Activated naive CD8-positive, alpha-beta T cell treated with anti-CD3 and anti-CD28 coated beads, Interleukin-2, amount 50 U/mL, for 16 hours (primary cell): Measurements from ENCODE around the gene GLRA3.
"Not testable (repeated sequence)": the region's sequence is repeated elsewhere in the genome, so short reads cannot be mapped to it uniquely, and the experiment has no call there.

Source experiments
- DNase-seq: peaks from one replicate; pipeline ENCODE4 v3.0.0-alpha.2; 2020; ENCODE audit warnings: low read depth, low spot score

Gene GLRA3

GRCh38 chr4:174828845-174829701 is at the start of gene GLRA3:
GLRA3 (minus strand) TSS chr4:174829247; CDS start chr4:174828811, 436 bp downstream.
- DNase-seq: no peak

- DNase-seq: no peak
Measured at GRCh38 chr4:174874898-174875297, 45.9 kb upstream of the GLRA3 start.

GRCh38 chr4:174873931-174874330 is 44.9 kb upstream of the GLRA3 start:
- DNase-seq: no peak

GRCh38 chr4:174873146-174873545 is 44.1 kb upstream of the GLRA3 start:
- DNase-seq: not testable (repeated sequence)

- DNase-seq: no peak
Measured at GRCh38 chr4:174871407-174871806, 42.4 kb upstream of the GLRA3 start.

GRCh38 chr4:174870311-174870710 is 41.3 kb upstream of the GLRA3 start:
- no peak for DNase-seq

- no peak for DNase-seq
Measured at GRCh38 chr4:174869339-174869738, 40.3 kb upstream of the GLRA3 start.

GRCh38 chr4:174867903-174868302 is 38.9 kb upstream of the GLRA3 start:
- DNase-seq: no peak

- DNase-seq: no peak
Measured at GRCh38 chr4:174865418-174865985, 36.5 kb upstream of the GLRA3 start.

GRCh38 chr4:174864031-174864430 is 35.0 kb upstream of the GLRA3 start:
- DNase-seq: no peak

- no peak for DNase-seq
Measured at GRCh38 chr4:174860588-174860987, 31.5 kb upstream of the GLRA3 start.

- no peak for DNase-seq
Measured at GRCh38 chr4:174859904-174860303, 30.9 kb upstream of the GLRA3 start.

- DNase-seq: no peak
Measured at GRCh38 chr4:174856926-174857800, 28.1 kb upstream of the GLRA3 start.

- no peak for DNase-seq
Measured at GRCh38 chr4:174855050-174855449, 26.0 kb upstream of the GLRA3 start.

- no peak for DNase-seq
Measured at GRCh38 chr4:174853629-174854028, 24.6 kb upstream of the GLRA3 start.

- no peak for DNase-seq
Measured at GRCh38 chr4:174848596-174848995, 19.5 kb upstream of the GLRA3 start.

GRCh38 chr4:174847801-174848427 is 18.9 kb upstream of the GLRA3 start:
- no peak for DNase-seq

- DNase-seq: no peak
Measured at GRCh38 chr4:174835536-174835935, 6.5 kb upstream of the GLRA3 start.

- DNase-seq: no peak
Measured at GRCh38 chr4:174834477-174834876, 5.4 kb upstream of the GLRA3 start.

- DNase-seq: no peak
Measured at GRCh38 chr4:174826660-174827059, 2.4 kb downstream of the GLRA3 start.

GRCh38 chr4:174815282-174815681 is 13.8 kb downstream of the GLRA3 start:
- no peak for DNase-seq

GRCh38 chr4:174813292-174813691 is 15.8 kb downstream of the GLRA3 start:
- DNase-seq: no peak
